Spleen (tissue), 11 donors: ENCODE data around the gene ZNF891. TPM values are rescaled to one million over a fixed set of nuclear protein-coding genes. Genes with fewer than 3 reads are reported as not detected.
A peak's percentile ranks its signal among the peaks of the same experiment; 100 is the strongest.

ENCODE experiments used
- DNase-seq: peaks from one replicate; pipeline ENCODE4 v3.0.0-alpha.2; 2020
- H3K27ac ChIP-seq, 8 donors: fragments of 200-600 bp; sonication (generic) in 7 of 8; 1 replicate in 4 of 8; 2 replicates in 4 of 8; pipeline versions ENCODE4 v1.5.0 to v1.8.0; 2016 to 2021; ENCODE audit warnings: inconsistent platforms in 4 of 8, mild to moderate bottlenecking in 4 of 8, moderate library complexity in 1 of 8
- H3K27me3 ChIP-seq, 7 donors: fragments of 200-600 bp; sonication (generic) in 6 of 7; replicated peaks in 1 of 7; 1 replicate in 4 of 7; 2 replicates in 3 of 7; pipeline versions ENCODE4 v1.5.0 to v1.8.0; 2016 to 2021; ENCODE audit warnings: inconsistent platforms in 3 of 7, mild to moderate bottlenecking in 1 of 7
- H3K36me3 ChIP-seq, 6 donors: fragments of 200-600 bp; sonication (generic) in 5 of 6; 1 replicate in 4 of 6; 2 replicates in 2 of 6; pipeline versions ENCODE4 v1.5.0 to v1.8.0; 2016 to 2021; ENCODE audit warnings: inconsistent platforms in 2 of 6
- H3K4me1 ChIP-seq, 6 donors: fragments of 200-600 bp; sonication (generic) in 5 of 6; 1 replicate in 3 of 6; 2 replicates in 3 of 6; pipeline versions ENCODE4 v1.5.0 to v1.8.0; 2016 to 2021; ENCODE audit warnings: inconsistent platforms in 3 of 6
- H3K4me3 ChIP-seq, 8 donors: fragments of 200-600 bp; sonication (generic) in 7 of 8; 1 replicate in 4 of 8; 2 replicates in 4 of 8; pipeline versions ENCODE4 v1.5.0 to v1.8.0; 2016 to 2021; ENCODE audit warnings: inconsistent platforms in 4 of 8, mild to moderate bottlenecking in 4 of 8, moderate library complexity in 2 of 8
- H3K9me3 ChIP-seq, 8 donors: fragments of 200-600 bp; sonication (generic) in 7 of 8; 1 replicate in 4 of 8; 2 replicates in 4 of 8; pipeline versions ENCODE4 v1.5.0 to v1.8.0; 2016 to 2021; ENCODE audit warnings: inconsistent platforms in 4 of 8
- POLR2A ChIP-seq, 3 donors: fragments of 450-650 bp; IDR thresholded peaks; one replicate each; pipeline ENCODE4 v1.5.1; 2017; ENCODE audit warnings: antibody characterized with exemption in 3 of 3, mild to moderate bottlenecking in 1 of 3
- POLR2AphosphoS5 ChIP-seq, 3 donors: sonication (generic); formaldehyde crosslinking; IDR thresholded peaks; one replicate each; pipeline ENCODE4 v1.5.1; 2017; ENCODE audit warnings: antibody characterized with exemption in 3 of 3
- WGBS, 5 donors: extraction: QIAGEN DNeasy Blood & Tissue Kit in 3 of 5; methylation state at CpG; one replicate each; pipeline versions ENCODE4 v1.1.5 to v1.1.7; 2013 to 2018; 5-methylcytosine and 5-hydroxymethylcytosine counted together
- intact Hi-C: fragments of 100-400 bp; cut with DNase I; formaldehyde crosslinking; loops from one replicate; pipeline ENCODE4 v1.15.0; 2023; ENCODE audit warnings: low total_unique reads
- polyA plus RNA-seq, 3 donors: library from polyadenylated mRNA; stranded (reverse); fragments of 200-250 nt; gene quantifications; one replicate each; pipeline ENCODE4 v1.2.1, GENCODE V29; 2013
- total RNA-seq, 7 donors: library from RNA; depleted of rRNA in 3 of 7; stranded (reverse); fragments of >200 nt in 3 of 7; fragmentation: NEBNext Ultra II Directional in 4 of 7; extraction: Animal tissue kit (Norgen Biotek cat#: 25700) in 4 of 7; gene quantifications; one replicate each; pipeline versions ENCODE4 v1.1.0 to v1.2.1, GENCODE V29; 2016 to 2021
- TF ChIP-seq, protein P1 (sequence below), 11 experiments: fragments of 200-600 bp in 7 of 11; fragments of 450-650 bp in 4 of 11; sonication (generic) in 4 of 11; IDR thresholded peaks in 8 of 11; conservative IDR thresholded peaks in 3 of 11; 1 replicate in 7 of 11; 2 replicates in 4 of 11; pipeline versions ENCODE4 v1.4.0 to v1.8.0; 2016 to 2021; ENCODE audit warnings: antibody characterized with exemption in 11 of 11, inconsistent platforms in 4 of 11, mild to moderate bottlenecking in 1 of 11
- donor health status: healthy with polysubstance abuse.
- donor health status: DM: no; HTN: no; CAD: no; lungs with moderate emphysema.
- donor health status: DM: no; HTN: no; CAD: no.
- donor health status: Bipolar disorder and iron deficiency.
- donor health status: healthy.
- donor health status: DM: no; HTN: no; CAD: no.
- donor health status: DM: yes; HTN: yes; CAD: no.

The ZNF891 gene
- total and polyA plus RNA-seq, 10 donors, result 0.37 to 5.8 (median 2.7) TPM

- no peaks in the 10 kb centered on the region for H3K36me3 ChIP-seq
- no peak overlapping the region for H3K27ac ChIP-seq
- H3K4me3 ChIP-seq, result no peak overlapping the region
- no peak for DNase-seq
- peaks cover 25 to 100% (median 100%) of the 10 kb centered on the region in 8 donors for H3K9me3 ChIP-seq
- 85 to 94% (median 93%) methylated on average over 3 of the region's 3 CpGs for WGBS, 5 donors
- intact Hi-C loops, result no loop called here
- TF ChIP-seq, protein P1, sequence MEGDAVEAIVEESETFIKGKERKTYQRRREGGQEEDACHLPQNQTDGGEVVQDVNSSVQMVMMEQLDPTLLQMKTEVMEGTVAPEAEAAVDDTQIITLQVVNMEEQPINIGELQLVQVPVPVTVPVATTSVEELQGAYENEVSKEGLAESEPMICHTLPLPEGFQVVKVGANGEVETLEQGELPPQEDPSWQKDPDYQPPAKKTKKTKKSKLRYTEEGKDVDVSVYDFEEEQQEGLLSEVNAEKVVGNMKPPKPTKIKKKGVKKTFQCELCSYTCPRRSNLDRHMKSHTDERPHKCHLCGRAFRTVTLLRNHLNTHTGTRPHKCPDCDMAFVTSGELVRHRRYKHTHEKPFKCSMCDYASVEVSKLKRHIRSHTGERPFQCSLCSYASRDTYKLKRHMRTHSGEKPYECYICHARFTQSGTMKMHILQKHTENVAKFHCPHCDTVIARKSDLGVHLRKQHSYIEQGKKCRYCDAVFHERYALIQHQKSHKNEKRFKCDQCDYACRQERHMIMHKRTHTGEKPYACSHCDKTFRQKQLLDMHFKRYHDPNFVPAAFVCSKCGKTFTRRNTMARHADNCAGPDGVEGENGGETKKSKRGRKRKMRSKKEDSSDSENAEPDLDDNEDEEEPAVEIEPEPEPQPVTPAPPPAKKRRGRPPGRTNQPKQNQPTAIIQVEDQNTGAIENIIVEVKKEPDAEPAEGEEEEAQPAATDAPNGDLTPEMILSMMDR (IDR thresholded peaks at IDR 0.05 in 8 of 11, conservative IDR thresholded peaks at IDR 0.05 in 3 of 11), result no peak
- no peak for TF ChIP-seq POLR2AphosphoS5 (IDR thresholded peaks at IDR 0.05)
- H3K4me1 ChIP-seq, result no peaks in the 10 kb centered on the region
- no peaks in the 10 kb centered on the region for H3K27me3 ChIP-seq
Observed at GRCh38 chr12:133165776-133166175, 35.7 kb upstream of the ZNF891 start.

DNA sequence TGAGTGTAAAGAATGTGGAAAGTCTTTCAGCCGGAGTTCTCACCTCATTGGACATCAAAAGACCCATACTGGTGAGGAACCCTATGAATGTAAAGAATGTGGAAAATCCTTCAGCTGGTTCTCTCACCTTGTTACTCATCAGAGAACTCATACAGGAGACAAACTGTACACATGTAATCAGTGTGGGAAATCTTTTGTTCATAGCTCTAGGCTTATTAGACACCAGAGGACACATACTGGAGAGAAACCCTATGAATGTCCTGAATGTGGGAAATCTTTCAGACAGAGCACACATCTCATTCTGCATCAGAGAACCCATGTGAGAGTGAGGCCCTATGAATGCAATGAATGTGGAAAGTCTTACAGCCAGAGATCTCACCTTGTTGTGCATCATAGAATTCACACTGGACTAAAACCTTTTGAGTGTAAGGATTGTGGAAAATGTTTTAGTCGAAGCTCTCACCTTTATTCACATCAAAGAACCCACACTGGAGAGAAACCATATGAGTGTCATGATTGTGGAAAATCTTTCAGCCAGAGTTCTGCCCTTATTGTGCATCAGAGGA lies 26.1 kb upstream of the ZNF891 start:
- no peak overlapping the region for H3K27ac ChIP-seq
- H3K4me3 ChIP-seq, result peak overlapping the region in 1 of 8 donors; percentile 24
- TF ChIP-seq POLR2A (IDR thresholded peaks at IDR 0.05), result no peak
- TF ChIP-seq POLR2AphosphoS5 (IDR thresholded peaks at IDR 0.05), result no peak
- TF ChIP-seq, protein P1 (IDR thresholded peaks at IDR 0.05 in 8 of 11, conservative IDR thresholded peaks at IDR 0.05 in 3 of 11), result no peak
- intact Hi-C loops, result no loop called here
- peaks cover 57 to 100% (median 100%) of the 10 kb centered on the region in 8 donors for H3K9me3 ChIP-seq
- no peak for DNase-seq
- peaks cover 20 to 78% (median 69%) of the 10 kb centered on the region in 6 donors for H3K36me3 ChIP-seq
- WGBS, 5 donors, result 92 to 98% (median 96%) methylated on average over 2 of the region's 2 CpGs
- H3K27me3 ChIP-seq, result no peaks in the 10 kb centered on the region
- H3K4me1 ChIP-seq, result no peaks in the 10 kb centered on the region

- TF ChIP-seq, protein P1 (IDR thresholded peaks at IDR 0.05 in 8 of 11, conservative IDR thresholded peaks at IDR 0.05 in 3 of 11), result no peak
- TF ChIP-seq POLR2A (IDR thresholded peaks at IDR 0.05) (no peak), POLR2AphosphoS5 (IDR thresholded peaks at IDR 0.05) (no peak)
- Histone ChIP-seq H3K4me3 (peak overlapping the region in 1 of 8 donors; percentile 5), H3K27ac (no peak overlapping the region), H3K4me1 (no peaks in the 10 kb centered on the region), H3K36me3 (peaks cover 23 to 98% (median 72%) of the 10 kb centered on the region in 6 donors), H3K9me3 (peaks cover 27 to 100% (median 100%) of the 10 kb centered on the region in 8 donors), H3K27me3 (no peaks in the 10 kb centered on the region)
- WGBS, 5 donors, result 81 to 96% (median 92%) methylated on average over 2 of the region's 2 CpGs
- intact Hi-C loops, result no loop called here
- DNase-seq, result no peak
Observed at GRCh38 chr12:133145981-133146380, 15.9 kb upstream of the ZNF891 start.

DNA sequence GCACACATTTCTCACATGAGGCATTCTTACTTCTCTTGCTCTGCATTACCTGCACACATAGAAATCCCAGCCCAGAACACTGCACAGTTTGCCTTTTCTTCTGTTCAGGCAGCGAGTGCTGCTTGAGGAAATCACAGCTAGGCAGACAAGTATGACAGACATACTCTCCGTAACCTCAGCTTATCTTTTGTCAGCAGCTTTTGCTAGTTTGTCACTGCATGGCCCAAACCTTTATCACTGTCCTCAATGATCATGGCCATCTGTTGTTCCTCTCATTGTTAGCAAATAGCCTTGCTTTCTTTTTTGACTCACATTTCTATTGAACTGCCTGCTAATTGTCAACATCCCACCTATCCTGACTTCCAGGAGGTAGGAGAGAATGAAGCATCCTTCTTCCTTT lies 5.7 kb upstream of the ZNF891 start:
- intact Hi-C loops, result no loop called here
- Histone ChIP-seq H3K9me3 (peaks cover 37 to 99% (median 92%) of the 10 kb centered on the region in 8 donors), H3K4me3 (no peak overlapping the region), H3K27ac (no peak overlapping the region), H3K4me1 (peaks cover 0 to 13% (median 8%) of the 10 kb centered on the region in 6 donors), H3K36me3 (peaks cover 9 to 92% (median 55%) of the 10 kb centered on the region in 6 donors), H3K27me3 (no peaks in the 10 kb centered on the region)
- TF ChIP-seq, protein P1 (IDR thresholded peaks at IDR 0.05 in 8 of 11, conservative IDR thresholded peaks at IDR 0.05 in 3 of 11), result no peak
- TF ChIP-seq POLR2A (IDR thresholded peaks at IDR 0.05) (no peak), POLR2AphosphoS5 (IDR thresholded peaks at IDR 0.05) (no peak)
- DNase-seq, result no peak
- WGBS, 5 donors, result 90 to 98% (median 96%) methylated on average over 2 of the region's 2 CpGs
